ENCODE measurements around the gene RAB7A. TPM values are rescaled to one million over a fixed set of nuclear protein-coding genes. Genes with fewer than 3 reads are reported as not detected.

The RAB7A gene
- total RNA-seq, 6 donors from 2014 or later: 72.3 to 287 (median 139) TPM

DNA sequence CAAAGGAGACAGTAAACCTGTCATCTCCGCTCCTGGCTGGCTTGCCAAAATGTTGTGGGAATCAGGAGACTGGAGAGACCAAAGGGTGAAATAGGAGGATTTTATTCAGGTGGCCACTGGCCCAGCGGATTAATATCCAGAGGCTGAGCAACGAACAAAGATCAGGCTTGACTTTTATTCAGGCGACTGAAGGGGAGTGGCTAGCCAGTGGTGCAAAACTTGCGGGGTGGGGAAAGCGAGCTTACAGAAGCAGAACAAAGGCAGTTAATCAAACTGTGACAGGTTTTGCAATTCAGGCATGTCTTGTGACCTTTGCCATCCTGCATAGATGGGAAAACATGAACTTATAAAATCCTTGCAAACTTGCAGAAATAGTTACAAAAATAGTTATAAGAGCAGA lies 133.6 kb downstream of the RAB7A start:
- no peak overlapping the region for H3K4me3 ChIP-seq
- TF ChIP-seq POLR2A (IDR thresholded peaks at IDR 0.05) (no peak), POLR2AphosphoS5 (IDR thresholded peaks at IDR 0.05) (no peak), EP300 (IDR thresholded peaks at IDR 0.05) (no peak)
- TF ChIP-seq, protein P1, sequence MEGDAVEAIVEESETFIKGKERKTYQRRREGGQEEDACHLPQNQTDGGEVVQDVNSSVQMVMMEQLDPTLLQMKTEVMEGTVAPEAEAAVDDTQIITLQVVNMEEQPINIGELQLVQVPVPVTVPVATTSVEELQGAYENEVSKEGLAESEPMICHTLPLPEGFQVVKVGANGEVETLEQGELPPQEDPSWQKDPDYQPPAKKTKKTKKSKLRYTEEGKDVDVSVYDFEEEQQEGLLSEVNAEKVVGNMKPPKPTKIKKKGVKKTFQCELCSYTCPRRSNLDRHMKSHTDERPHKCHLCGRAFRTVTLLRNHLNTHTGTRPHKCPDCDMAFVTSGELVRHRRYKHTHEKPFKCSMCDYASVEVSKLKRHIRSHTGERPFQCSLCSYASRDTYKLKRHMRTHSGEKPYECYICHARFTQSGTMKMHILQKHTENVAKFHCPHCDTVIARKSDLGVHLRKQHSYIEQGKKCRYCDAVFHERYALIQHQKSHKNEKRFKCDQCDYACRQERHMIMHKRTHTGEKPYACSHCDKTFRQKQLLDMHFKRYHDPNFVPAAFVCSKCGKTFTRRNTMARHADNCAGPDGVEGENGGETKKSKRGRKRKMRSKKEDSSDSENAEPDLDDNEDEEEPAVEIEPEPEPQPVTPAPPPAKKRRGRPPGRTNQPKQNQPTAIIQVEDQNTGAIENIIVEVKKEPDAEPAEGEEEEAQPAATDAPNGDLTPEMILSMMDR (IDR thresholded peaks at IDR 0.05): no peak
- 78 to 79% methylated on average over 6 of the region's 6 CpGs for WGBS, 2 donors
- H3K9me3 ChIP-seq: peaks cover 19 to 38% (median 29%) of the 10 kb centered on the region in 4 donors
- no peaks in the 10 kb centered on the region for H3K27me3 ChIP-seq
- DNase-seq: no peak
- no peak overlapping the region for H3K27ac ChIP-seq
- H3K4me1 ChIP-seq: peaks cover 0 to 6% (median 3%) of the 10 kb centered on the region in 4 donors
- no peak for ATAC-seq (ENCODE audit: low FRiP score in 2 of 2)
- H3K36me3 ChIP-seq: no peaks in the 10 kb centered on the region

DNA sequence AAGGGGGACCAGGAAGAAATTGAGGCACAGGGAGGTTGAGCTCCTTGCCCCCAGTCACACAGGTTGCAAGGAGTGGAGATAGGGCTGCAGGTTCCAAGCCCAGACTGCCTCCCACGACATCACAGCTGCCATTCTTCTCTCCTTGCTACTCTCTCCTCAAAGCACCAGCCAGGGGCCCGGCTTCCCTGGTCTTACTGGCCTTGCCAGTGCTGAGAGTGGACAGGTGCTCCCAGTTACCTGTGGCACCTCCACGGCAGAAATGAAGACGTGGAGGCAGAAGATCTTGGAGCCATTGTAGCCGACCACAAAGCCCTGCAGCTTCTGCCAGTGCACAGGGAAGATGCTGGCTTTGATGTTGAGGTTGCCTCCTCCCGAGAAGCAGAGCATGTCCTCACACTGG lies 135.5 kb downstream of the RAB7A start:
- WGBS, 2 donors: 86 to 92% methylated on average over 2 to 6 of the region's 6 CpGs
- ATAC-seq (ENCODE audit: low FRiP score in 2 of 2) (no peak), DNase-seq (no peak)

DNA sequence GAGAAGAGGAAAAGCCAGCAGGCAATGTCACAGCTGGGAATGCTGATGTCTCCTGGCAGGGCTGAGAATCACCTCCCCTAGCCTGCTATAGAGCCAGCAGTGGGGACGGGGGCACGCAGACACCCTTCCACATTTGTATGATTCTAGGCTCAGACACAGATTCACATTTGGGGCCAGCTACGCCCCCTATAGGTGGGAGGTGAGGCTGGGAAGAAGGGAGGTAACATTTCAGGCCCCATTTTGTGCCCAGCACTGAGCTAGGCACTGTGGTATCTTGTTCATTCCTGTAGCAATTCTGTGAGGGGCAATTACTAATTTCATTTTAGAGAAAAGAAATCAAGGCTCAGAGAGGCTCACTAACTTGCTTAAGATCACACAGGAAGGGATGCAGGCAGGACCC lies 137.6 kb downstream of the RAB7A start:
- H3K4me3 ChIP-seq: no peak overlapping the region
- no peaks in the 10 kb centered on the region for H3K36me3 ChIP-seq
- WGBS, 2 donors: 61 to 72% methylated on average over 3 of the region's 3 CpGs
- no peaks in the 10 kb centered on the region for H3K27me3 ChIP-seq
- H3K27ac ChIP-seq: no peak overlapping the region
- peaks cover 0 to 10% (median 6%) of the 10 kb centered on the region in 4 donors for H3K4me1 ChIP-seq
- DNase-seq (no peak), ATAC-seq (ENCODE audit: low FRiP score in 2 of 2) (no peak)
- peaks cover 14 to 27% (median 21%) of the 10 kb centered on the region in 4 donors for H3K9me3 ChIP-seq
- TF ChIP-seq, protein P1 (IDR thresholded peaks at IDR 0.05): no peak
- TF ChIP-seq POLR2AphosphoS5 (IDR thresholded peaks at IDR 0.05): no peak
- no peak for TF ChIP-seq POLR2A (IDR thresholded peaks at IDR 0.05)
- no peak for TF ChIP-seq EP300 (IDR thresholded peaks at IDR 0.05)

More for the DNA sequence above, 135.5 kb downstream of the RAB7A start:
- TF ChIP-seq POLR2AphosphoS5 (IDR thresholded peaks at IDR 0.05) (no peak), EP300 (IDR thresholded peaks at IDR 0.05) (no peak), POLR2A (IDR thresholded peaks at IDR 0.05) (no peak)
- TF ChIP-seq, protein P1 (IDR thresholded peaks at IDR 0.05): no peak
- Histone ChIP-seq H3K27ac (no peak overlapping the region), H3K27me3 (no peaks in the 10 kb centered on the region), H3K36me3 (no peaks in the 10 kb centered on the region), H3K4me3 (no peak overlapping the region), H3K4me1 (peaks cover 0 to 10% (median 6%) of the 10 kb centered on the region in 4 donors), H3K9me3 (peaks cover 14 to 36% (median 26%) of the 10 kb centered on the region in 4 donors)

Small RNAs within 50 kb of the gene (small RNA-seq; reads per million reads assigned to genes)
- gene RF00399: 0 reads per million in 4 donors

Other genes with a start within 250 kb of the RAB7A start
- gene GATA2, start 233.0 kb upstream of the RAB7A start, total RNA-seq: 10 to 100 TPM; 17.8 to 97.0 (median 63.0) TPM
- gene RPN1, start 75.4 kb upstream of the RAB7A start, total RNA-seq: 100 to 1,000 TPM in 5 of 6 donors, 10 to 100 TPM in 1; 81.7 to 321 (median 218) TPM
- gene ACAD9, start 153.4 kb downstream of the RAB7A start, total RNA-seq: 10 to 100 TPM; 32.5 to 80.7 (median 44.0) TPM